ENCODE data around the gene STING1. TPM values are rescaled to one million over a fixed set of nuclear protein-coding genes. Genes with fewer than 3 reads are reported as not detected.

Gene STING1
- total RNA-seq, 1 experiment from 2014 or later = 0.48 TPM

GRCh38 chr5:139453683-139454567 is 28.6 kb downstream of the STING1 start:
- Histone ChIP-seq H2BK5ac (ENCODE audit: insufficient read length, low read length) (peak overlapping the region; percentile 41), H2BK120ac (ENCODE audit: low read depth, low read length, poor library complexity, severe bottlenecking) (no peak overlapping the region), H3T11ph (ENCODE audit: low read length) (no peak overlapping the region), H3K9me3 (ENCODE audit: control insufficient read depth, low read depth, low read length) (no peaks in the 10 kb centered on the region), H3K23me2 (ENCODE audit: insufficient read length, low read depth, low read length, poor library complexity, severe bottlenecking) (no peaks in the 10 kb centered on the region), H2BK20ac (ENCODE audit: low read depth, low read length, poor library complexity, severe bottlenecking) (no peak overlapping the region), H4K91ac (ENCODE audit: insufficient read length, low read depth, low read length) (no peak overlapping the region), H3K4me1 (ENCODE audit: insufficient read depth, low read length) (0 out of 2 replicates have a peak, but pooled peaks cover 3% of the 10 kb centered on the region), H2BK15ac (ENCODE audit: low read depth, low read length) (no peak overlapping the region), H3K27ac (ENCODE audit: insufficient read length, low read depth, low read length) (no peak overlapping the region), H3K4me2 (ENCODE audit: insufficient read depth, insufficient read length, low read length) (no peak overlapping the region), H3K9ac (ENCODE audit: extremely low read depth, insufficient read length, low read length) (no peak overlapping the region), H2AFZ (ENCODE audit: low read length) (no peak overlapping the region), H3K14ac (ENCODE audit: insufficient read depth, low read length) (no peak overlapping the region), H2BK12ac (ENCODE audit: insufficient read length, low read depth, low read length) (no peak overlapping the region), H2AK5ac (ENCODE audit: insufficient read length, low read length) (no peak overlapping the region), H3K23ac (ENCODE audit: insufficient read length, low read depth, low read length) (no peak overlapping the region), H3K4ac (ENCODE audit: low read depth, low read length) (no peak overlapping the region), H3K27me3 (ENCODE audit: insufficient read depth, low read length) (no peaks in the 10 kb centered on the region), H4K20me1 (ENCODE audit: control insufficient read depth, insufficient read depth, insufficient read length) (no peaks in the 10 kb centered on the region), H3K56ac (ENCODE audit: insufficient read length, low read depth, low read length) (no peak overlapping the region), H3K79me1 (ENCODE audit: insufficient read depth, low read depth, low read length, poor library complexity, severe bottlenecking) (no peaks in the 10 kb centered on the region), H3K18ac (ENCODE audit: insufficient read length, low read depth, low read length) (no peak overlapping the region), H4K5ac (ENCODE audit: insufficient read length, low read depth, low read length) (no peak overlapping the region), H4K8ac (replicated peaks; ENCODE audit: insufficient read length, low read depth, low read length) (no peak overlapping the region), H3K79me2 (ENCODE audit: insufficient read depth, low read length) (no peaks in the 10 kb centered on the region)
- DNase-seq = no peak
- Mint-ChIP-seq H3K27ac (no peak overlapping the region; a peak in 1 of 7 replicates), H3K9me3 (no peaks in the 10 kb centered on the region), H3K27me3 (ENCODE audit: low read depth) (no peaks in the 10 kb centered on the region; the same call in 1 of the 2 replicates), H3K4me3 (no peak overlapping the region), H3K4me1 (peaks cover 1 to 2% of the 10 kb centered on the region in 2 experiments; a peak in 3 of 4 replicates), H3K36me3 (ENCODE audit: insufficient read depth in 1 of 3, low read depth in 3 of 3) (no peaks in the 10 kb centered on the region)
- TF ChIP-seq CTCF (conservative IDR thresholded peaks at IDR 0.05) = no peak
- WGBS (ENCODE audit: extremely low coverage, insufficient read length, low lambda C conversion rate) = 100% methylated on average over 3 of the region's 3 CpGs

Data from H9 (cell line).